ENCODE data around the gene KCNA2.

KCNA2 gene

DNA sequence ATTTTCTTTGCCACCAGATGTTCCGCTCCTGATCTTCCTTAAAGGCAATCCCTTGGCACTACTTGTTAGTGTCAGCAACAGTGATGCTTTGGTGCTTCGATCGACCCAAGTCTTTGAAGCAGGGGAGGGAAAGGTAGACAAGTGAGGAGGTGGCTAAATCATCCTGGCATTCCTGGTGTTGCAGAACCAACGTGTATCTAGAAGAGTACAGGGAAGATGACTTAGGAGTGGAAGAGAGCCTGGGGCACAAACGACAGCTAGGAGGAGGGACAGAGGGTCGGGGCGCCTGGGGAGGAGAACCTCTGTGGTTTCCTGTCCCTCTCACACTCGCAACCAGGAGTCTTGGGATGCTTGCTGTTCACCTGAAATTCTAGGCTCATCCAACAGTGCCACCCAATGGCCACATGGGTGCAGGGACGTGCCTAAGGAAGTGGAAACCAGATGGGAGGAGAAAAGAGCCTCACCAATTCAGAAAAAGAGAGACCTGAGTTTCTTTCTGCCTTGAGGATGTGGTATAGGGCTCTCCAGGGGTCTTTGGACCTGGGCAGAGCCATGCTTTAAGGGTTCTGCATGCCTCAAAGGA is 9.5 kb upstream of the KCNA2 start:
- Histone ChIP-seq H3K27me3 (ENCODE audit: insufficient read depth, low read length, poor library complexity) (peaks cover 39% of the 10 kb centered on the region), H3K4me1 (ENCODE audit: insufficient read depth, low read length) (peaks cover 21% of the 10 kb centered on the region), H2AFZ (ENCODE audit: low read depth, low read length) (no peak overlapping the region), H4K20me1 (ENCODE audit: insufficient read depth, low read length) (peaks cover 5% of the 10 kb centered on the region), H3K36me3 (ENCODE audit: insufficient read depth, low read length) (no peaks in the 10 kb centered on the region), H3K9me3 (ENCODE audit: insufficient read depth, low read length, severe bottlenecking) (no peaks in the 10 kb centered on the region), H3K4me2 (ENCODE audit: insufficient read depth, low read length) (peak overlapping the region; percentile 32; the same call in 1 of the 2 replicates), H3K9ac (ENCODE audit: low read depth, low read length) (no peak overlapping the region), H3K27ac (ENCODE audit: low read length) (no peak overlapping the region), H3K79me2 (ENCODE audit: insufficient read depth, low read length) (no peaks in the 10 kb centered on the region), H3K4me3 (ENCODE audit: low read depth in 1 of 2, low read length in 2 of 2) (no peak overlapping the region)
- TF ChIP-seq EZH2 (IDR thresholded peaks at IDR 0.05; ENCODE audit: borderline replicate concordance, low read depth, low read length, severe bottlenecking), result no peak
- TF ChIP-seq, protein P1, sequence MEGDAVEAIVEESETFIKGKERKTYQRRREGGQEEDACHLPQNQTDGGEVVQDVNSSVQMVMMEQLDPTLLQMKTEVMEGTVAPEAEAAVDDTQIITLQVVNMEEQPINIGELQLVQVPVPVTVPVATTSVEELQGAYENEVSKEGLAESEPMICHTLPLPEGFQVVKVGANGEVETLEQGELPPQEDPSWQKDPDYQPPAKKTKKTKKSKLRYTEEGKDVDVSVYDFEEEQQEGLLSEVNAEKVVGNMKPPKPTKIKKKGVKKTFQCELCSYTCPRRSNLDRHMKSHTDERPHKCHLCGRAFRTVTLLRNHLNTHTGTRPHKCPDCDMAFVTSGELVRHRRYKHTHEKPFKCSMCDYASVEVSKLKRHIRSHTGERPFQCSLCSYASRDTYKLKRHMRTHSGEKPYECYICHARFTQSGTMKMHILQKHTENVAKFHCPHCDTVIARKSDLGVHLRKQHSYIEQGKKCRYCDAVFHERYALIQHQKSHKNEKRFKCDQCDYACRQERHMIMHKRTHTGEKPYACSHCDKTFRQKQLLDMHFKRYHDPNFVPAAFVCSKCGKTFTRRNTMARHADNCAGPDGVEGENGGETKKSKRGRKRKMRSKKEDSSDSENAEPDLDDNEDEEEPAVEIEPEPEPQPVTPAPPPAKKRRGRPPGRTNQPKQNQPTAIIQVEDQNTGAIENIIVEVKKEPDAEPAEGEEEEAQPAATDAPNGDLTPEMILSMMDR (IDR thresholded peaks at IDR 0.05; ENCODE audit: borderline replicate concordance, extremely low read depth, low read length, poor library complexity, severe bottlenecking), result peak; percentile 95
- DNase-seq (peak; percentile 78), ATAC-seq (ENCODE audit: insufficient read depth, low read depth) (peak; percentile 80)

DNA sequence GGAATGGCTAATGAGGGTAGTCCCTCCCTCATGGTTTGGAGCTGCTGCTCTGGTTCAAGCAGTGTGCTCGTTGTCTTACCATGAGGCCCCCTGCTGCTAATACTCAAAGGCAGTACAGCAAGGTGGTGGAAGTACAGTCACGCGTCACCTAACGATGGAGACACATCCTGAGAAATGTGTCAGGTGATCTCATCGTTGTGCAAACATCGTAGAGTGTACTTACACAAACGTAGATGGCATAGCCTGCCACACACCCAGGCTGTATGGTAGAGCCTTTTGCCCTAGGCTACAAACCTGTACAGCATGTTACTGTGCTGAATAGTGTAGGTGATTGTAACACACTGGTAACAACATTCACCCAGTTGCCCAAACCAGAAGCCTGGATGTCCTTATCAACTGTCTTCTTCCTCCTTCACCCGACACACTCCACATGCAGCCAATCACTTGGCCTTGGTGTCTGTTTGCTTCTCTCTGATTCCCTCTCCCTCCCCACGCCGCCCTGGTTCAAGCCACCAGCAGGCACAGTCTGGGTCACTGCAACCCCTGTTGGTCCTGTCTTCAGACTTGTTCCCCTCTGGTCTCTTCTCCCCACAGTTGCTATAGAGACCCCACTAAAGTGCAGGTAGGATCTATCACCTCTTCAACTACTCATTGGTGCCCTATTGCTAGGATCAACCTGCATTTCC is 6.0 kb upstream of the KCNA2 start:
- H3K4me1 ChIP-seq (ENCODE audit: insufficient read depth, low read length), result peaks cover 6% of the 10 kb centered on the region
- no peak for DNase-seq
- no peak overlapping the region for H2AFZ ChIP-seq (ENCODE audit: low read depth, low read length)
- no peaks in the 10 kb centered on the region for H3K79me2 ChIP-seq (ENCODE audit: insufficient read depth, low read length)
- no peak overlapping the region for H3K27ac ChIP-seq (ENCODE audit: low read length)
- H4K20me1 ChIP-seq (ENCODE audit: insufficient read depth, low read length), result peaks cover 4% of the 10 kb centered on the region
- no peak overlapping the region for H3K9ac ChIP-seq (ENCODE audit: low read depth, low read length)
- TF ChIP-seq, protein P1 (IDR thresholded peaks at IDR 0.05; ENCODE audit: borderline replicate concordance, extremely low read depth, low read length, poor library complexity, severe bottlenecking), result no peak
- TF ChIP-seq EZH2 (IDR thresholded peaks at IDR 0.05; ENCODE audit: borderline replicate concordance, low read depth, low read length, severe bottlenecking), result no peak
- H3K4me2 ChIP-seq (ENCODE audit: insufficient read depth, low read length), result no peak overlapping the region
- no peaks in the 10 kb centered on the region for H3K9me3 ChIP-seq (ENCODE audit: insufficient read depth, low read length, severe bottlenecking)
- no peak overlapping the region for H3K4me3 ChIP-seq (ENCODE audit: low read depth in 1 of 2, low read length in 2 of 2)
- H3K27me3 ChIP-seq (ENCODE audit: insufficient read depth, low read length, poor library complexity), result peaks cover 41% of the 10 kb centered on the region
- ATAC-seq (ENCODE audit: insufficient read depth, low read depth), result no peak
- H3K36me3 ChIP-seq (ENCODE audit: insufficient read depth, low read length), result no peaks in the 10 kb centered on the region

DNA sequence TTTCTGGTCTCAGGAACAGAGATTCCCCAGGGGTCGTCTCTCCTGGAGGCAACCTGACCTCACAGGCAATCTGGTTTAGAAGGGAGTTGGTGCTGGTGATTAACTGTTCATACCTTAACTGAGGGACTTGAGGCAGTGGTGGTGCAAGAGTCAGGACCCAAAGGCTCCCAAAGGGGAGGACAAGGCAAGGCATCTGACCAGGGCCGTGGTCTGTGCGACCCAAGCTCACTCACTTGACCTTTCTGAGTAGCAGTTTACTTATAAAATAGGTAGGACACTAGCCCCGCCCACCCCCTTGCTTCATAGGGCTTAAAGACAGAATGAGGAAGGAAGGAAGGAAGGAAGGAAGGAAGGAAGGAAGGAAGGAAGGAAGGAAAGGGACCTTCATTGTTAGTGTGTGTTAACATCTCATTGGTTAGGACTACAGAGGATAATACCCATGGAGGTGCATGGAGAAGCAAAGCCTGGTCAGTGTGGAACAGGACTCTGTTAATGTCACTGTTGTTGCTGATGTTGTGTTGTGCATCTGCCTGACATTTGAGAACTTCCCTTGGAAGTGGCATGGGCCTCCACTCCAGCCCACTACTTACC is 4.6 kb upstream of the KCNA2 start:
- no peak for ATAC-seq (ENCODE audit: insufficient read depth, low read depth)
- H3K9me3 ChIP-seq (ENCODE audit: insufficient read depth, low read length, severe bottlenecking), result no peaks in the 10 kb centered on the region
- no peak for TF ChIP-seq EZH2 (IDR thresholded peaks at IDR 0.05; ENCODE audit: borderline replicate concordance, low read depth, low read length, severe bottlenecking)
- TF ChIP-seq, protein P1 (IDR thresholded peaks at IDR 0.05; ENCODE audit: borderline replicate concordance, extremely low read depth, low read length, poor library complexity, severe bottlenecking), result no peak
- peaks cover 51% of the 10 kb centered on the region for H3K27me3 ChIP-seq (ENCODE audit: insufficient read depth, low read length, poor library complexity)
- H3K4me3 ChIP-seq (ENCODE audit: low read depth in 1 of 2, low read length in 2 of 2), result no peak overlapping the region
- no peak overlapping the region for H3K27ac ChIP-seq (ENCODE audit: low read length)
- no peak overlapping the region for H3K9ac ChIP-seq (ENCODE audit: low read depth, low read length)
- H3K36me3 ChIP-seq (ENCODE audit: insufficient read depth, low read length), result no peaks in the 10 kb centered on the region
- no peak overlapping the region for H3K4me2 ChIP-seq (ENCODE audit: insufficient read depth, low read length)
- peaks cover 5% of the 10 kb centered on the region for H3K4me1 ChIP-seq (ENCODE audit: insufficient read depth, low read length)
- H3K79me2 ChIP-seq (ENCODE audit: insufficient read depth, low read length), result no peaks in the 10 kb centered on the region
- H4K20me1 ChIP-seq (ENCODE audit: insufficient read depth, low read length), result peaks cover 4% of the 10 kb centered on the region
- H2AFZ ChIP-seq (ENCODE audit: low read depth, low read length), result no peak overlapping the region
- no peak for DNase-seq

All from DND-41 (cell line).